Stimulated activated CD4-positive, alpha-beta T cell treated with anti-CD3 and anti-CD28 coated beads, Interleukin-12 subunit alpha, Interleukin-12 subunit beta, amount 100 ng/mL, for 24 hours (primary cell): ENCODE measurements around the gene INTS12.

Experiments
- DNase-seq, 2 experiments: peaks; one replicate each; pipeline ENCODE4 v3.0.0-alpha.2; 2020; ENCODE audit warnings: low read depth in 2 of 2

Gene INTS12

DNA sequence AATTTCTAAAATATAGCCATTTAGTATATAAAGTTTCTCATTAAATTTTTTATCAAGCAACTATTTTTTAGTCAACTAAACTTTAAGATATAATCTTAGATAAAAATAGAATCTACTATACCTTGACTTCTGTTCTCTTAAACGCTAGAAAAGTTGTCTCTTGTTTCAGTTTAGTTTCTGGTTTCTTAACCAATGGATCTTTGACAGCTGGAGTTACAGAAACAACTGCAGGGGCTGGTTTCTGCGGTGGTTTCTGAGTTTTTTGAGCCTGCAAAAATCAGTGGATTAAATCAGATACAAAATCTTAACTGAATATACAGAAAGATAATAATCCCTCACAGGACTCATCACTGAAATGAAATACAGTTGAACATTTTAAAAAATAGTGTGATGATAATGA lies 21.9 kb downstream of the INTS12 start:
- DNase-seq, result no peak

DNA sequence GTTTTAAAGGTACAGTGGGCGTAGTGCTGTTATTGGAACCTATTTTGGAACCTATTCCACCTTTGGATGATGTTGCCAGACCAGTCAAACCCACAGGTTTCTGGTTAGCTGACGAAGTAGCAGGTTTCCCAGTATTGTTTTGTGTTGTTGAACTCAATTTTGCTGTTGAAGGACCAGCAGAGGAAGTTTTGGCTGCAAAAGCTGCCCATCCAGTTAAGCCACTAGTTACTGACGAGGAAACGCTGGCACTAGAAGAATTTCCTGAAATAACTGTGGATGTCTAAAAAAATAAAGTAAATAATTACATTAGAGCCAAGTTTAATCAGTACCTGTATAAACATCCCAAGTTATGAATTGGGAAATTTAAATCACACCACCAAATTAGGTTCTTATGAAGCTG lies 25.5 kb downstream of the INTS12 start:
- no peak for DNase-seq

DNA sequence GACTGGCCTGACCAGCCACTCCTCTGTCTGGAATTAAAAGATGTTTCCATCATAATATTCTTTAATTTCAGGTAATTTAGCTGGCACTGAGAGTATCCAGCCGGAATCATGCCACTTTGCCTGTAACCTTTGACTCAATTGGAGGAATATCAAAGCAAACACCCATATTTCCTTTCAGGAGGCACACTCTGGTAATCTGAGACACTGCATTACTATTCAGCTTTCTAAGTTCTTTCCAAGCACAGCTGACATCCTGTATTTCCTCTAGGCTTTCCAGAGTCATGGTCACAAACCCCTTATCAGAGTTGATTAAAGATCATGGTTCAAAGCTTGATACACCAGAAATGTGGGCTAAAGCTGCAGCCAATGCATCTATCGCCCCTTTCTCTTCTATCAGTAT lies 29.3 kb downstream of the INTS12 start:
- no peak for DNase-seq

DNA sequence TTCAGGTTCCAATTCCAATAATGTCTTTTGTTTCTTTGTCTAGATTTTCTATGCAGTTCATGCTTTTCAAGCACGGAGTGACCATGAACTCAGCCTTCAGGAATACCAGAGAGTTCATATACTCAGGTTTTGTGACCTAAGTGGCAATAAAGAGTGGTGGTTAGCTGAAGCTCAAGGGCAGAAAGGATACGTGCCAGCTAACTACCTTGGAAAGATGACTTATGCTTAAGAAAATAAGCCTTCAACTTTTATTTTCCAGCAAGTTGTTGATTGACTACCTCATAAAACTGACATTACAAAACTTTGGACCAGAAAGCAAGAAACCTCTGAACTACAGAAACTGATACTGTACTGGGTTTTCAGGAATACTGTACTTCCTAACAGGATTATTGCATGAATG lies 30.8 kb downstream of the INTS12 start:
- DNase-seq, result no peak

DNA sequence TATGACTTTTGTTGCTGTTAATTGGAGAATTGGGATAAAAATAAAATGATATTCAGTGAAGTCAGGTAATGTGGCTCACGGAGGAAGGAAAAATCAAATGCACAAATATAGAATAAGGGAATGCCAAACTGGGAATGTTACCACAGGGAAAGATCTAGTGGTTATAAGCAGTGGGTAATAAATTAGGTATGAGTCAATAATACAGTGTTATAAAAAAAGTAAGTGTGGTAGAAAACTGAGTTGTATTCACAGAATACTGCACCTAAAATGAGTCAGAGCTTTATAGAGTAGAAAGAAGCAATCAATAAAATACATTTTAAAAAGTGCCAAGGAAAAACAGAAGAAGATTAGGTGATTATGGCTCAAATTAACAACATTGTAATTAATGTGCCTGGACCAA lies 34.5 kb downstream of the INTS12 start:
- DNase-seq, result no peak

DNA sequence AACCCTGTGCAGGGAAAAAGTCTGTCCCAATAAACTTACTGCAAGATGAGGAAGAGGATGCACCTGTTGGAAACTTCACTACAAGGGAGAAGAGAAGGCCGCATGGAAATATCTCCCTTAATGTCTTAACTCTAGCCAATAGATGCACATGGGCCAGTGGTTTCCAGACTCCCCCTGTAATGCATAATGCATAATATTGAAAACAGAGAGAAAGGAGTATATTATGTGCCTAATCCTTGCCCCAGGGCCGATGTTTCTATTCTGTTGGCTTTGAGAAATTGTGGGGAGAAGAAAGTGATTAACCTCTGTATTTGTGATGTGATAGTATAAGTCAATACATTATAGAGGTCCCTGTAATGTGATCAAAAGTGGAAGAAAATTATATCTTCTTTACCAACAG lies 37.2 kb downstream of the INTS12 start:
- no peak for DNase-seq

DNA sequence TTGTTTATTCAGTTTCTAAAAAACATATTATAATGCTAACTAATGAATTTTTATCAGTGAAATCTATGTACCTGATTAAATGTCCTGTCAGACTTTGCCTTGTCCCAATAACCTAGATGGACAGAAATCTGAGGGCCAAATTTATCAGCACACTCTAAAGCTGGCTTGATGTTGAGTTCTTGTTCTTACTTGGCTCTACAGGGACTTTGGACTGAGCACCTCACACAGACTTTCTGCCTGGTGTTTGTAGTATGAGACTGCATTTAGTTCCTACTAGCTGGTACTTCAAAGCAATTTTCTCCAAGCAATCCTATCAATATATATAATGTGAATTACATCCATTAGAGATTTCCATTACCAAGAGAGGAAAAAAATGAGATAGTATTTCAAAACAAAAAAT lies 37.8 kb downstream of the INTS12 start:
- DNase-seq, result no peak

DNA sequence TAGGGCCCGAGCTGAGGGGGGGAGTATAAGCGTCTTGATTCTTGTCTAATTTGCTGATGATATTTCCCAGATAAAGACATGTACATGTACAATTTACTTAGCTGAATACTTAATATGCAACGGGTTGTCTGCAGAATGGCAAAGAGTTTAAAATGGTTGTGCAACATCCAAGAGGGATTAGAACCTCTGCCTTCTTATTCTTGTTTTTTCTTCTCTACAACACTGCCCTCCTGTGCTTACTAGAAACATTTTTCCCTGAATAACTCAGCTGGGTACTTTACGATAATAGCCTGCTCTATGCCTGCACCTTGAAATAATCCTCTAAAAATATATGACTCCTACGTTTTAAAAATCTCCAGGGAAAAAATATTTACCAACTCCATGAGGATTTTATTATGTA lies 41.8 kb downstream of the INTS12 start:
- no peak for DNase-seq

DNA sequence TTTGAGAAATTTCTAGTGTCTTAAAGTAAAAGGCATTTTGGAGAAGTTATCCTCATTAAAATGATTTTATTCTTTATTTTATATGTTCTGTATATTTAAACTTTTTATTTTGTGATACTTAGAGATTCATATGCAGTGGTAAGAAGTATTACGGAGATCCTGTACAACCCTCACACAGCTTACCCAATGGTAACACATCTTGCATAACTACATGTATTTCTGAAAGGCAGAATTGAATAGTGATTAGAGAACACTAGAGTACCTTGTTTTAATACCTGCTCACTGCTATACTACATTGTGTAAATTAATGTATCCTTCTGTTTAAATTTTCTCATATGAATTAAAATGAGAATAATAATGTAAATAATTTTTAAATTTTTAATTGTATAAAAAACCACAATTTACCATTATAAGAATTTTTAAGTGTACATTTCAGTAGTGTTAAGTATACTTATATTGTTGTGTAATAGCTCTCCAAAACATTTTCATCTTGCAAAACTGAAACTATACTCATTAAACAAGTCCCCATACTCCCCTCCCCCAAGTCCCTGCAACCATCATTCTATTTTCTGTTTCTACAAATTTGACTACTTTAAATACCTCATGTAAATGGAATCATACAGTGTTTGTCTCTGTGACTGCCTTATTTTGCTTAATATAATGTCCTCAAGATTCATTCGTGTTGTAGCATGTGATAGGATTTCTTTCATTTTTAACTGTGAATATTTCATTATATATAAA lies 45.4 kb downstream of the INTS12 start:
- DNase-seq, result no peak

DNA sequence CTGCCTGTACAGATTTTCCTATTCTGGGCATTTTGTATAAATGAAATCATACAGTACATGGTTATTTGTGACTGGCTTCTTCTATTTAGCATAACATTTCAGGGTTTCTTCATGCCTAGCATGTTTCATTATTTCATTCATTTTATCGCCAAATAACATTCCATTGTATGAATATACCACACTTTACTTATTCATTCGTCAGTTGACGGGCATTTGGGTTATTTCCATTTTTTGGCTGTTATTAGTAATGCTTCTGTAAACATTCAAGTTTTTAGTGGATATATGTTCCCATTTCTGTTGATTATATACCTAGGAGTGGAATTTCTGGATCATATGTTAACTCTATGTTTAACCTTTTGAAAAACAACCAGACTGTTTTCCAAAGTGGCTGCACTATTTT lies 47.5 kb downstream of the INTS12 start:
- no peak for DNase-seq

DNA sequence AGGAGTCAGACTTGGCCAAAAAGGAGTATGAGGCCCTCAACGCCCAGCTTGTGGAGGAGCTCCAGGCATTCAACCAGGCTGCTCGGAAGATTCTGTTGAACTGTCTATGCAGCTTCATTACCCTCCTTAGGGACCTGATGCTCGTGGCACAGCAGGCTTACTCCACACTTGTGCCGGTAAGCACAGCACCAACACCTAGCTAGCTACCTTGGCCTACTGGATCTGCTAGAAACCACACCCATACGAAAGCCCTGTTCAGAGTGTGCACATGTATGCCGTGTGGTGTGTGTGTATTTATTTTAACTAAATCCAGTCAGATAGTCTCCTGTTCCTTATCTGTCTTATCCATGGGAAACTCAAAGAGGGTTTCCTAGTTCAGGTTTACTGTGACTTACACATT lies 49.3 kb downstream of the INTS12 start:
- DNase-seq, result no peak

DNA sequence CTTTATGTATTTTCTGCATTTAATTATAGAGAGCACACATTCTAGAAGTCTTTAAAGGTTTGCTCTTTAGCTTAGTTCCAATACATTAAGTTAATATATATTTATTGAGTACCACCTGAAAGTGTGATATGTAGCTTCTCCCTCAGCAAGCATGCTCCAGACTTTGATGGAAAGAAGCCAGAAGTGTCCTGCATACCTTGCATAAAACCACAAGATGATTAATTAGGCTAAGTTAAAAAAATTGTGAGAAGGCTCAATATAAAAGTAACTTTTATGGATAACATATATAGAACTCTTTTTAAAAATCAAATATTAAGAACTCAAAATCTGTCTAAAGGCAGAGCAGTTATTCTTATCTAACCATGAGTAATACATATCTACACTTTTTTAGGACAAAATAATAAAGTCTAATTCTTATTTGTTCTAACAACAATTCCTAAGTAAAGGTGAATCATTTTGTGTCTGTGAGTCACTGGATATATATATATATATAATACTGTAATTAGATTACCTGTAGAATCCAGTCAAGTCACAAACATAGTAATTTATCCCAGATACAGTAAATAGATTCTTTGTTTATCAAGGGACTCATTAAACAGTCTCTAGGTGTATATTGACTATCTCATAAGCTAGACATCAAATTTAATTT lies 51.2 kb downstream of the INTS12 start:
- no peak for DNase-seq

DNA sequence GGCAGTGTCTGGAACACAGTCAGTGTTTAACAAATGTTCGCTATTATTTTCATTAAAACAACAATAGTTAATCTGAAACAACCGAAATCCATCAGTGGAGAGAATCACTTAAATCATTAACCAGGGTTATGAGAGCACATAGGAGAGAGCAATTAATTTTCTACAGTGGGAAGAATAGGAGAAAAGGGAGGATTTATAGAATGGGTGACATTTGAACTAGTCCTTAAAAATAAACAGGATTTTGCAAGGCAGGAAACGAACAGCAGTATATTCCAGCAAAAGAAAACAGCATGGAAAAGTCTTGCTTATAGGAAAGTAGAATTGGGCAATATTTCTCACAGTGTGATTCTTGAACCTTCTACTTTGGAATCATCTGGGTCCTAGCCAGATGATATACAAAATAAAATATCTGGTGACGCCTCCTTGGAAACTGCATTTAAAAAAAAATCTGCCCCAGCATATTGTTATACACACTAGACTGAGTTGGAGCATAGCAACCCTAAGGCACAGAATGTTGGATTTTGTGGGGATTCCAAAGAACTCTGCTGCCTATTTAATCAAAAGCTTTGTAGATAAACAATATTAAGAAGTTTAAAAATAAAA lies 56.1 kb downstream of the INTS12 start:
- DNase-seq, result no peak

DNA sequence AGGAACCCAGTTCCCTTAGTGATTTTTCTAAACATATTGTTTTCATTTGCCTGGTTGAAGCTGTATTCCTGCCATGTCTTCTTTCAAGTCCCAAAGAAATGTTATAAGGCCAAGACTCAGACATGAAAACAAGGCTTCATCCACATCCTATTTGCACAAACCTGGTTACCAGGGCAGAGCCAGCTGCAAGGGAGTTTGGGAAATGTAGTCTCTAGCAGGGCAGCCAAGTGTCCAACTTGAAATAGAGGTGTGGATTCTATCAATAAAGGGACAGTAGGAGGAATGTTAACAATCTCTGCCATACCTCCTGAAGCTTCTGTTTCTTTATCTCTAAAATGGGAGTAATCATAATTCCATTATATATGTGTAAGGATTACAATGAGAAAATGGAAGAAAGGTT lies 56.6 kb downstream of the INTS12 start:
- DNase-seq, result no peak

DNA sequence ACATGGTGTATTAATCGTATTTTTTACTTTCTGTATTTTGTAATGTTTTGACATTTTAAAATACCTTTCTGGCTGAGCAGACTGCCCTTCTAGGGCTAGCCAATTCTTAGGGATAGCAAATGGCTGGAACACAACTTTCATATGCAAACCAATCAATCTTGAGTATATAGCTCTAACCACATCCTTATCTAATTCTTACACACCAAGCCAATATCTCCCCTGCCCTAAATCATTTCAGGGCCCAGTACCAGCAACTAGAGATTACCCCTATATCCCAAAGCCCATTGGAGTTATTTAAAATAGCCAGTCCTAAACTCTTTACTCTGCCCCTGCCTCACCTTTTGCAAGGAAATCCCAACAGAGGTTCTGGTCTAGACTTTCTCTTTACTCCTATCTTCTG lies 58.3 kb downstream of the INTS12 start:
- DNase-seq, result no peak

DNA sequence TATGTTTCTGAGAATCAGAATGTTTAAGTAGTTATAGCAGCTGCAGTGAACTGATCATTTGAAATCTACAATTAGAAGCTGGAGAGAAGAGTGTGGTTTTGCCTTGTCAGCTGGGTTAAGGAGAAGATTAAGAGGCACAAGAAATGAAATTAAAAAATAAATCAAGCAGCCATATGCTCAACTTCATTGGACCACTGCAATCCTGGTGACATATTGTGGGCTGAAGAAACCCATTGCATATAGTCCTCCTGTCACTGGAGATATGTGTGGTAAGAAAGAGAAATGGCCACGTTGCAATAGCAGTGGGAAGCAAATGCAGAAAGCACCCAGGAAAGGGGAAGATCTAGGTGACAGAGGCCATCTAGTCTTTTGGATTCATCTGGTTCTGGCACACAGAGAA lies 63.0 kb downstream of the INTS12 start:
- no peak for DNase-seq

DNA sequence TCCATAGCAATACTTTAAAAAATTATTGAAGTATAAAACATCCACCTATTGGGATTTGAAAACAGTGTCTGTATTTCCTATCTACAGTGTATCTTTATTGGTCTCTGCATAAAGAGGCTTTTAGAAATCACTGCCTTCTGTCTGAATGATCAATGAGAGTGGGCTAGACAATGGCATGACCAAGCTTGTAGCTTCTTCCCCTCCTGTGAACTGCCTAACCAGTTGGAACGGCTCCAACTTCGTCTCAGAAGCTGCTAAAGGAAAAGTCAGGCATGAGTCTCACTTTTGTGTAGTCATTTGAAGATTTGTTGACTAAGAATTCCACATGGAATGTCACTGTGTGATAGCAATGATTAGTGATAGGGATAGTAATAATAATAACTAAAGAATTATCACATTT lies 64.2 kb downstream of the INTS12 start:
- no peak for DNase-seq

DNA sequence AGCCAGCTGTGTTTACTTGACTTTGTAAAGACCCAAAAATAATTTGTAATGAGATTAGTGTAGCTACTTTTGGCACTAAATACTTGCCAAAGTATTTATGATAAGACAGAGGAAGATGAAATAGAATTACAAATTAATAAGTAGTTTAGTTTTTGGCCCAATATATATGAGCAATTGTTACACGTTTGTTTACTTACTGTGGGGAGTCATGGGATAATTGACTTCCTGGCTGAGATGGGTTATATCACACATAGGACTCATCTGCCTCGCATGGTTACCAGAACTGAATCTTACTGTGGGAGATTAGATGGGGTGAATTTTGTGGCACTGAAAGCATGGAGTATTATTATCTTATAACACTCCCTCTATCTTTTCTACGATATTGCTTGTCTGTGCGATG lies 66.6 kb downstream of the INTS12 start:
- DNase-seq, result no peak

DNA sequence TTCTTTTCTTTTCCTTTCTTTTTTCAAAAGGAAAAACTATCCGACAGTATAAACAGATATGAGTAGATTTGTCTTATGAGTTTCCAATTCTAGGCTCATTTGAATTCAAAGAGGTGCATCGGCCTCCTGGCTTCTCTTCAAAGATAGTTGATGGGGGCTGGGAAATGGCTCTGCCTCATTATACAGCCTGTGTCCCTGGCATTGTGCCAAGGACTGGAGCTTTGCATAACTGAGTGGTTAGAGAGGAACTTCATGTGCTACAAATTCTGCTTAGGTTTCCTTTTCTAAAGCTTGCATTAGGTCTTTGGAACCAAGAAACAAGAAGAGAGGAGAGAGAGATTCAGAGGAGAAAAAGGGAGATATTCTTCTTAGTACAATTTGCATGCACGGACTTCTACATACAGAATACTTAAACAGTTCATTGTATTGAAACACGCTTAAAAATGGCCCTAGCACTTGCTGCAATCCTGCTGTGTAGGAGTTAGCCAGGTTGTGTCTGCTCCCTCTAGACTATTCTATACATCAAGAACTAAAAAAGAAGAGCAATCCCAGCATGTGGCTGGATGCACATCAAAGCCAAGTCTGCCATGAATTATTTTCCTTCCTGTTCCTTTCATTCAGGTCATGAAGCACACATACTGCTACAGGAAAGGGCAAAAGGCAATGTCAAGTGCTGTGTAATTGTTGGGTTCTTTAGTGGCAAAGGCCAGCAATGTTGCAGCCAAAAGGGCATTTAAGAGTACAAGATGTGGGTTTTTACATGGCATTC lies 70.9 kb downstream of the INTS12 start:
- no peak for DNase-seq

DNA sequence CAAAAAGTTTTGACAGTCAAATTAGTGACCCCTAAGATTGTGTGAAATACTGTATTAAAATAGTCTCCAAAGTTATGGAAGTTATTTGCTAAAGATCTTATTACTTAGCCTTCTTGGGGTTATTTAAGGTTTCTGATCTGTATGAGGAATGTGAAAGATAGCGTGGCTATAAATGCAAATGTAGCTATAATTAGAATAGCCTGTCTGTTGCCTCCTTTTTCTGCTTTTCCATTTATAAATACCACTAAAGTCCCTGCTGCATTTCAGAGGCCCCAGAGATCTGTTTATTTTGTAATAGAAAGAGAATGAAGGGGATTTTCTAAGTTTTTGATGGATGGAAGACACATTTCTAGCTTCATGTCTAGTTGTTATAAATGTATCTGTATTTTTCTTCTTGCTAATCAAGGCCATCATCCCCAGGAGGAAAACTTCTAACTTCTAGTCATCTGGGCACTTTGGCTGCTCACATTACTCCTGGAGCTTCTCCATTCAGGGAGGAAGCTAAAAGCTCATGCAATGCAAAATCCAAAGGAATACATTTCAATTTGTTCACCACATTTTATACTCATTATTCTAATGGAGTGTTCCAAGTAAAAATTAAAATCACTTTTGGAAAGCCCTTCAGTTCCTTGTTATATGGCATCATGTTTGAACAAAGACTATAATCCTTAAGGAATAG lies 73.9 kb downstream of the INTS12 start:
- DNase-seq, result no peak

DNA sequence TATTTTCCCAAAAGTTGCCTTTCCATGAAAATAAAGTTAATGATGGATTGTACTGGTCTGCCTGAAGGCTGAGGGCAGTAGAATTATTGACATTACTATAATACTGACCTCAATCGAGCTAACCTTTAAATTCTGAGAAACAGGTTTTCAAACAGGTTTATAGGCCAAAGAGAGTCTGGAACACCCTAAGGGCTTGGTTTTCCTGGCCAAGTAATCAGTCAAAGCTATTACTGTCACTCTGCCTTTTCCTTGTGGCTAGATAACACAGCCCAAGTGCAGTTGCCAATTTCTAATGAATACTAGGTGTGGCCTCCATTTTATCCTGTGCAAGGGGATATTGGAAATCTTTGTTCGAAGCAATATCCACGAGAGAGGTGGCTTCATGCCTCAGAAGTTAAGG lies 75.2 kb downstream of the INTS12 start:
- DNase-seq, result no peak
